Cardiac muscle cell (in vitro differentiated cells and primary cell): ENCODE measurements around the gene ZNF678. TPM values are rescaled to one million over a fixed set of nuclear protein-coding genes. Genes with fewer than 3 reads are reported as not detected.

Experiments
- DNase-seq, 2 donors: peaks; one replicate each; pipeline versions ENCODE4 v3.0.0 to v3.0.0-alpha.2; 2010 to 2017; ENCODE audit warnings: low read depth in 1 of 2, low spot score in 1 of 2
- H3K27ac ChIP-seq: fragments of 200-600 bp; sonication (generic); 2 replicates; pipeline ENCODE4 v1.5.1; 2016
- H3K27me3 ChIP-seq: fragments of 200-600 bp; sonication (generic); 2 replicates; pipeline ENCODE4 v1.6.0; 2016; ENCODE audit warnings: control low read depth
- H3K36me3 ChIP-seq: fragments of 200-600 bp; sonication (generic); 2 replicates; pipeline ENCODE4 v1.5.1; 2016; ENCODE audit warnings: control low read depth
- H3K4me1 ChIP-seq: fragments of 200-600 bp; sonication (generic); 2 replicates; pipeline ENCODE4 v1.8.1; 2017; ENCODE audit warnings: low read depth, mild to moderate bottlenecking, mixed run types
- H3K4me3 ChIP-seq: fragments of 200-600 bp; sonication (generic); 2 replicates; pipeline ENCODE4 v1.5.1; 2016; ENCODE audit warnings: mild to moderate bottlenecking
- H3K9me3 ChIP-seq: fragments of 200-600 bp; sonication (generic); 2 replicates; pipeline ENCODE4 v1.5.1; 2017; ENCODE audit warnings: low read depth, mild to moderate bottlenecking, control low read depth
- CTCF ChIP-seq: IDR thresholded peaks from 2 replicates; pipeline ENCODE4 v1.5.1; 2012; ENCODE audit warnings: low read depth, mild to moderate bottlenecking, low read length
- polyA plus RNA-seq: library from polyadenylated mRNA; unstranded; fragments of >200 nt; fragmentation: Nextera tagmentation; extraction: Ambion mirVana; gene quantifications from 2 replicates; pipeline ENCODE4 v1.2.1, GENCODE V29; 2016
- total RNA-seq: library from RNA; depleted of rRNA; stranded (reverse); fragments of >200 nt; gene quantifications from 2 replicates; pipeline ENCODE4 v1.2.3, GENCODE V29; 2016

Gene ZNF678
- total and polyA plus RNA-seq, 2 experiments from 2014 or later = 4.3 to 14.2 TPM

- H3K9me3 ChIP-seq = peaks cover 8% of the 10 kb centered on the region
- TF ChIP-seq CTCF = no peak
- no peaks in the 10 kb centered on the region for H3K27me3 ChIP-seq
- H3K4me1 ChIP-seq = no peaks in the 10 kb centered on the region
- no peaks in the 10 kb centered on the region for H3K36me3 ChIP-seq
- no peak for DNase-seq
- no peak overlapping the region for H3K4me3 ChIP-seq
- no peak overlapping the region for H3K27ac ChIP-seq
Measured at GRCh38 chr1:227621211-227621610, 57.9 kb downstream of the ZNF678 start.

GRCh38 chr1:227622739-227623475, 59.6 kb downstream of the ZNF678 start:
- Histone ChIP-seq H3K27ac (no peak overlapping the region), H3K9me3 (peaks cover 5% of the 10 kb centered on the region), H3K27me3 (no peaks in the 10 kb centered on the region), H3K4me1 (no peaks in the 10 kb centered on the region), H3K36me3 (no peaks in the 10 kb centered on the region), H3K4me3 (no peak overlapping the region)
- no peak for DNase-seq
- TF ChIP-seq CTCF = no peak

GRCh38 chr1:227632325-227632724, 69.0 kb downstream of the ZNF678 start:
- Histone ChIP-seq H3K4me1 (no peaks in the 10 kb centered on the region), H3K4me3 (no peak overlapping the region), H3K9me3 (no peaks in the 10 kb centered on the region), H3K27me3 (no peaks in the 10 kb centered on the region), H3K27ac (no peak overlapping the region), H3K36me3 (no peaks in the 10 kb centered on the region)
- TF ChIP-seq CTCF = no peak
- no peak for DNase-seq

GRCh38 chr1:227635596-227635995, 72.2 kb downstream of the ZNF678 start:
- no peaks in the 10 kb centered on the region for H3K36me3 ChIP-seq
- no peak overlapping the region for H3K27ac ChIP-seq

GRCh38 chr1:227654431-227654830, 91.1 kb downstream of the ZNF678 start:
- Histone ChIP-seq H3K27ac (no peak overlapping the region), H3K4me3 (no peak overlapping the region), H3K9me3 (peaks cover 22% of the 10 kb centered on the region), H3K36me3 (peaks cover 5% of the 10 kb centered on the region), H3K4me1 (no peaks in the 10 kb centered on the region), H3K27me3 (no peaks in the 10 kb centered on the region)
- no peak for TF ChIP-seq CTCF
- DNase-seq = no peak

More at GRCh38 chr1:227635596-227635995, 72.2 kb downstream of the ZNF678 start:
- H3K9me3 ChIP-seq = no peaks in the 10 kb centered on the region
- no peak for TF ChIP-seq CTCF
- no peaks in the 10 kb centered on the region for H3K4me1 ChIP-seq
- no peak for DNase-seq
- no peaks in the 10 kb centered on the region for H3K27me3 ChIP-seq
- H3K4me3 ChIP-seq = no peak overlapping the region
